GM10248 (cell line): ENCODE data around the gene ZNF232.

Experiments
- CTCF ChIA-PET: fragments of 300-600 bp; sonication (Branson Sonifier 250); formaldehyde crosslinking; extraction: SDS; loops from one replicate; lab custom pipeline; 2021; ENCODE audit warnings: antibody characterized with exemption; lab: Yijun Ruan, JAX
- POLR2A ChIA-PET: fragments of 350-650 bp; sonication (Branson Sonifier 250); formaldehyde crosslinking; extraction: SDS; loops from one replicate; lab custom pipeline; 2020; ENCODE audit warnings: antibody characterized with exemption; lab: Yijun Ruan, JAX
- DNase-seq: peaks from one replicate; pipeline ENCODE4 v3.0.0; 2012; ENCODE audit errors: extremely low spot score
- CTCF ChIP-seq: IDR thresholded peaks from 2 replicates; pipeline ENCODE4 v1.5.1; 2012; ENCODE audit warnings: mild to moderate bottlenecking, low read depth; ENCODE audit errors: extremely low read depth, missing control alignments, control extremely low read depth

ZNF232 gene

GRCh38 chr17:5110816-5111215 lies 862 bp downstream of the ZNF232 start:
- ChIA-PET CTCF (interaction anchor here (0.8 to 2.4 kb wide), 6 partner anchors 9 to 329 kb away, joined by 3 to 6 read pairs (median 4); partner anchors contain the start of gene ZNF594), POLR2A (no interaction called here)

GRCh38 chr17:5100832-5101231 lies 10.8 kb downstream of the ZNF232 start:
- POLR2A ChIA-PET: no interaction called here
- no peak for TF ChIP-seq CTCF

More at GRCh38 chr17:5110816-5111215, 862 bp downstream of the ZNF232 start:
- DNase-seq: no peak
- no peak for TF ChIP-seq CTCF

GRCh38 chr17:5099271-5099670 lies 12.4 kb downstream of the ZNF232 start:
- ChIA-PET CTCF (no interaction called here), POLR2A (no interaction called here)
- TF ChIP-seq CTCF: no peak
- no peak for DNase-seq

More at GRCh38 chr17:5100832-5101231, 10.8 kb downstream of the ZNF232 start:
- no peak for DNase-seq
- CTCF ChIA-PET: no interaction called here

GRCh38 chr17:5097101-5097834 lies 14.4 kb downstream of the ZNF232 start:
- peak; percentile 25 for DNase-seq
- ChIA-PET CTCF (no interaction called here), POLR2A (no interaction called here)
- TF ChIP-seq CTCF: no peak

GRCh38 chr17:5096731-5097100 lies 15.0 kb downstream of the ZNF232 start:
- no peak for DNase-seq
- POLR2A ChIA-PET: no interaction called here
- no peak for TF ChIP-seq CTCF
- CTCF ChIA-PET: no interaction called here

- ChIA-PET POLR2A (no interaction called here), CTCF (interaction anchor here (0.6 kb wide), 1 partner anchor 16 kb away, joined by 3 read pairs; no protein-coding TSS in a partner anchor)
- no peak for TF ChIP-seq CTCF
- DNase-seq: no peak
Observed at GRCh38 chr17:5092218-5093010, 19.3 kb downstream of the ZNF232 start.
